Left renal cortex interstitium (tissue), 4 donors: ENCODE data around the gene LSAMP. TPM values are rescaled to one million over a fixed set of nuclear protein-coding genes. Genes with fewer than 3 reads are reported as not detected.
"Not testable (repeated sequence)": the region's sequence is repeated elsewhere in the genome, so short reads cannot be mapped to it uniquely, and the experiment has no call there.

Experiments used
- DNase-seq, 4 donors: peaks; one replicate each; pipeline ENCODE4 v3.0.0-alpha.2; 2013; ENCODE audit warnings: low read depth in 4 of 4, low spot score in 2 of 4, missing footprints in 1 of 4
- polyA plus RNA-seq, 4 donors: library from polyadenylated mRNA; unstranded; fragments of 120-200 nt; gene quantifications; one replicate each; pipeline ENCODE4 v1.2.1, GENCODE V29; 2013; ENCODE audit not compliant: insufficient read length in 4 of 4

The LSAMP gene
- polyA plus RNA-seq, 4 donors: 11.7 to 15.4 (median 14.3) TPM

DNA sequence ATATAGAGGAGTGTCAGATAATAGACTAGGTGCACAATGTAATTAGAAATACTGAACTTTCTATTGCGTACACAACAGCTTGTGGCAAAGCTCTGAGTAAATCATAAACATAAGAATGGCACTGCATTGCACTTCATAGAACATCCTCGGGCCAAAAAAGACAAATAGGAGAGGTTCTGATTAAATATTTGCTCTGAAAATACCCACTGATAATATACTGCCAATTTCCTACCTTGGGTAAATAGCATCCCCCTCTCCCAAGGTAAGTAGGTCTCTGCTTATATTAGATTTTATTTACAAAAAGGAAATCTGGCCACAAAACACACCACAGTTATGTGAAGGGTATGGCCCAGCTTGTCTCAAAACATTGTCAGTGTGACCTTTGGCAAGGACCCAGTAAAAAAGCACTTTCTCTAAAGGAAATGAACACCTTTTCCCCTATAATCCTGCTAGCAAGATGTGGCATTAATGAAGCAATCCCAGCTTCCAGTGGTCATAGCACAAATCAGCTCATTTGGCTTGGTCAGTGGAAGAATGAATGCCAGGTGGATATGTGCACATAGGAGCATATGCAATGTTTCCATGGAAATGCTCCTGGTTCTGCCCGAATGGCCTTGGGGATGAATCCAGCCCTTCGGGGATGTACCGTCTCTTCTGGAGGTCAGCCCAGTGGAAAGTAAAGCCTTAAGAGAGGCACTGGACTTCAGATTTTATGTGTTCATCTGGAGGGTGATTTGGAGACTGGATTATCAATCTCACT lies 315.9 kb downstream of the LSAMP start:
- no peak for DNase-seq

GRCh38 chr3:116127464-116127863 lies 317.8 kb downstream of the LSAMP start:
- DNase-seq: no peak

GRCh38 chr3:116124166-116124565 lies 321.1 kb downstream of the LSAMP start:
- no peak for DNase-seq

GRCh38 chr3:116118475-116119169 lies 326.7 kb downstream of the LSAMP start:
- DNase-seq: no peak

- no peak for DNase-seq
Measured at GRCh38 chr3:116114586-116114985, 330.7 kb downstream of the LSAMP start.

GRCh38 chr3:116112696-116113095 lies 332.6 kb downstream of the LSAMP start:
- DNase-seq: no peak

- no peak for DNase-seq
Measured at GRCh38 chr3:116111765-116112164, 333.5 kb downstream of the LSAMP start.

DNA sequence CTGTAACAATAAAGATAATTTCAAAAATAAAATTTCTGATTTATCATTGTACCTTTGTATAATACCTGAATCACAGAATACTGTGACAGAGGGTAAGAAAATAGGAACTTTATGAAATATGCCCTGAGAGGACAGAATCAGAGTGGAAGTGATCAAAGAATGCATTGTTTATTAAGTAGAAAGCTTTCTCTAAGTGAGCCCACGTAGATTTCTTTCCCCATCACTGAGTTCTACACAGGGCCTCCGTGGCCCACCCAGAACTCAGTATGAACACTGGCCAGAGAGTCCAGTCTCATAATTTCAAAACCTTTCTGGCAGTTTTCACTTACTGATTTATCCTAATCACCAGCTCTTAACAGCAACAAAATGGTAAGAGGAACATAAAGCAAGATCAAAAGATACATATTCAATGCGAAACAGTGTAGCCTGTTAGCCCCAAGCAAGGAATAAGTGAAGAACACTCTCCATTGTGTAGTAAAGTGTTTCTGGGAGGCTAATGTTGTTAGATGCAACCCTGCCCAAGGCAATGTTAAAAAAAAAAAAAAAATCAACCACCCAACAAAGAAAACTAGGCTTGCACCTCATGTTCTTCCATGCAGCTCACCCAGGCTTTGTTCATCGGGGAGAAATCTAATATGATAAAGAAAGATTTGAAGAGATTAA lies 341.3 kb downstream of the LSAMP start:
- DNase-seq: no peak

DNA sequence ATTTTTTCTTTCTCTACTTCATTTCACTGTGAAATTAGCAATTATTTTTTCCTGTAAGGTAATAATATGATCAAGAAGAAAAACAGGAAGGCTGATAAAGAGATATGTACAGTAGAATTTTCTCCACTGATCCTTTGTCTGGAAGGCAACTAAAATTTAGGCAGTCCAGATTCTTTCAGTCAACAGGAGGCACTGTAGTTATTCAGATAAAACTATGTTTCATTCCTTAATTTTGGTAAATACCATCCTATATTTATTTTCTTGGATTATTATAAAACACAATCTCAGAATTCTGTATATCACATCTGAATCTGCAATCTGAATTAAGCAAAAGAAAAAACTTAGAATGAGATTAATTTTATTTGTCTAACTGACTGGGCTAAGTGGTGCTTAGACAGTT lies 343.2 kb downstream of the LSAMP start:
- no peak for DNase-seq

GRCh38 chr3:116097226-116097625 lies 348.1 kb downstream of the LSAMP start:
- DNase-seq: no peak

- DNase-seq: no peak
Measured at GRCh38 chr3:116096631-116097030, 348.7 kb downstream of the LSAMP start.

DNA sequence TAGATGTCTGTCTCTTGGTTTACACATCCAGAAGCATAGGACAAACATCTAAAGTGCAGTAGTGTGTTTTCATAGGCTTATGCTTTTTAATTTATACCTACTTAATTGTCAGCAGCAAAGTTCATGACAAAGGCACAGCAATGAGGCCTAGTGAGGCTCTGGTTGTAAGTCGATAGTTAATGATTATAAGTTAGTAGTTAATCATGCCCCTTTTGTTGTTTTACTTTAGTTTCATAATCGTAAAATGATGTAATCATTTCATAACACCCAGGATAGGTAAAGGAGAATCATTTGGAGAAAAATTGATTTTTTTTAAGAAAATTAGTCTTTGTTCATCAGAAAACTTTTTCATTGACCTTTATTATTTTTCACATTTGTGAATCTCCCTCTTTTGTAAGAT lies 351.9 kb downstream of the LSAMP start:
- DNase-seq: no peak

GRCh38 chr3:116087426-116087825 lies 357.9 kb downstream of the LSAMP start:
- peak in 1 of 4 donors; percentile 24 for DNase-seq

GRCh38 chr3:116084999-116085791 lies 360.1 kb downstream of the LSAMP start:
- no peak for DNase-seq

DNA sequence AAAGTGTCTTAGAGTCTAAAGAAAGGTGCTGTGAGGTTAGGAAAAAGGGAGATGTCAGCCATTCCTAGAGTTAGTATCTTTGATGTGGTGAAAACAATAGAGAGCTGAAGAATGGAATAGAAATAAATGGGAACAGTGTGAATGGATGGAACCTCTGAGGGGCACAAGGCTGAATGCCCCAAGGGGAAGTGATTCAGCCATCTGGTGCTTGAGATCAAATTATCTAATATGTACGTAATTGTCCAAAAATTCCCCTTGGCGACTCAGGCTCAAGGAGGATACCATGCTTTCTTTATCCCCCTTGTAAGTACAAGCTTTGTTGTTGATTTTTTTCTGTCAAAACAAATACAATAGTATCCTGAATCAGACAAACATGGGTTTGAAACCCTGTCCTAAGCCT lies 361.6 kb downstream of the LSAMP start:
- DNase-seq: no peak

DNA sequence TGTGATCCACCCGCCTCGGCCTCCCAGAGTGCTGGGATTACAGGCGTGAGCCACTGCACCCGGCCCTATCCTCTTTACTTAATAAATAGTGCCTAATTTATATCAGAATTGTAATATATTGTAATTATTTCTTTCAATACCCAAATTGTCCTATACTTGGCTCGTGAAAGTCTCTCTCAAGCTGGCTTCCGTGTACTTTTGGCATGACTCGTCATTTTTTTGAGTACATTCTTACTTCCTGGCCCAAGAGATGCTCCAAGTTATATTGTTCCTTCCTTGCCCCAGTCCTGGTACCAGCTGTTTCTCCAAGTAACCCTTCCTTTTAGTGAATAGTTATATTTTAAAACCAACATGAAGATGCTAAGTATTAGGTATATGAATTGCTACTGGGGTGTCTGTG lies 366.7 kb downstream of the LSAMP start:
- no peak for DNase-seq

DNA sequence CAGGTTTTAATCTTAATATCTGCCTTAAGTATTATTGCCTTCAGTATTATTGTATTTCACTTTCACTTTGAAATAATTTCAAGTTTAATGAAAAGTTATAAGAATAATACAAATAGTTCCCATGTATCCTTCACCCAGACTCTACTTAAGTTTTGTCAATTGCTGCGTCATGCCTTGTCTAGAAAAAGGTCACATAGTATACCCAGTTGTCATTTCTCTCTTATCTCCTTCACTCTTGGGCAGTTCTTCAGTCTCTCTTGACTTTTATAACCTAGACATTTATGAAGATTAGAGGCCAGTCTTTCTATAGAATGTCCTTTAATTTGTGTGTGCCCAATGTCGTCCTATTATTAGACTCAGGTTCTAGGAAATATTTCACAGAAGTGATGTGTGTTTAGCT lies 367.7 kb downstream of the LSAMP start:
- no peak for DNase-seq

DNA sequence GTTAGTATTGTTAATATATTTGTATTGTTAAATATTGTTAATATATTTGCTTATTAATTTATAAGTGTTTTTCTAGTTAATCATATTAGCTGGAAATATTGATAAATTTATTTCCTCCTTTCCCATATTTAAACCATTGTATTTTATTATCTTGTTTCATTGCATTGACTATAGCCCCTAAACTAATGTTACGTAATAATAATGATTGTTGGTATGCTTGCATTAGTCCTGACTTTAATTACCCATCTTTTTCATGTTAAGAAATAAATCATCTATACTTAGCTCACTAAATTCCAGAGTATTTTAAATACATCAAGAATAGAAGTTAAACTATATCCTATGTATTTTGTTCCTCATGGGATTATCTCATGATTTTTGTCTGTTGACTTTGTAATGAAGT lies 368.2 kb downstream of the LSAMP start:
- no peak for DNase-seq

GRCh38 chr3:116070516-116071278 lies 374.6 kb downstream of the LSAMP start:
- DNase-seq: not testable (repeated sequence)

DNA sequence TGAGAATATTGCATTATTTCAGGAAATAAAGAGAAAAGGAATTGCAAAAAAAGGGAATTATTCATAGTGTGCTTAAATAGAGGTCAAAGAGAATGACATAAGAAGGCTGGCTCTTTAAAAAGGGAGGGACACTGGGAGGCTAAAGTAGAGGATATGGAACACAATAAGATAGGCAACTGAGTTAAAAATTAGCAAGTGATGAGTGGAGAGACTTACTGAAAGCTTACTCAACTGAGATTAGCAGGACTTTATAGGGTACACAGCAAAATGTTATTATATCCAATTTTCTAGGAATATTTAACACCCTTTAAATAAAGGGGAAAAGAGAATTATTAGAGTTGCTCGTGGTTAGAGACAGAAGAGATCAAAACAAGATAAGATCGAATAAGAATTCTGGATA lies 375.2 kb downstream of the LSAMP start:
- no peak for DNase-seq
